NB4 (cell line): Measurements from ENCODE around the gene LRTM2.
A peak's percentile ranks its signal among the peaks of the same experiment; 100 is the strongest.

Experiments used
- DNase-seq: peaks from one replicate; pipeline ENCODE4 v3.0.0; 2010; ENCODE audit warnings: low read depth
- H3K4me3 ChIP-seq: one replicate; pipeline ENCODE4 v1.5.1; 2011; ENCODE audit warnings: mild to moderate bottlenecking, low read depth, low read length, moderate library complexity
- MAX ChIP-seq: IDR thresholded peaks from 2 replicates; pipeline ENCODE4 v1.6.1; 2011; ENCODE audit warnings: low read depth, low read length
- MYC ChIP-seq: IDR thresholded peaks from 2 replicates; pipeline ENCODE4 v1.6.1; 2011; ENCODE audit warnings: low read depth, low read length
- POLR2A ChIP-seq: IDR thresholded peaks from 2 replicates; pipeline ENCODE4 v1.6.1; 2011; ENCODE audit warnings: mild to moderate bottlenecking; ENCODE audit not compliant: insufficient read length; ENCODE audit errors: extremely low read depth
- TF ChIP-seq, protein P1 (sequence below): IDR thresholded peaks from one replicate; pipeline ENCODE4 v1.5.1; 2012; ENCODE audit warnings: low read depth, low read length

The LRTM2 gene

GRCh38 chr12:1841586-1842182, 21.3 kb downstream of the LRTM2 start:
- no peak for TF ChIP-seq MYC
- TF ChIP-seq MAX, result no peak; the same call in 1 of the 2 replicates
- TF ChIP-seq, protein P1, sequence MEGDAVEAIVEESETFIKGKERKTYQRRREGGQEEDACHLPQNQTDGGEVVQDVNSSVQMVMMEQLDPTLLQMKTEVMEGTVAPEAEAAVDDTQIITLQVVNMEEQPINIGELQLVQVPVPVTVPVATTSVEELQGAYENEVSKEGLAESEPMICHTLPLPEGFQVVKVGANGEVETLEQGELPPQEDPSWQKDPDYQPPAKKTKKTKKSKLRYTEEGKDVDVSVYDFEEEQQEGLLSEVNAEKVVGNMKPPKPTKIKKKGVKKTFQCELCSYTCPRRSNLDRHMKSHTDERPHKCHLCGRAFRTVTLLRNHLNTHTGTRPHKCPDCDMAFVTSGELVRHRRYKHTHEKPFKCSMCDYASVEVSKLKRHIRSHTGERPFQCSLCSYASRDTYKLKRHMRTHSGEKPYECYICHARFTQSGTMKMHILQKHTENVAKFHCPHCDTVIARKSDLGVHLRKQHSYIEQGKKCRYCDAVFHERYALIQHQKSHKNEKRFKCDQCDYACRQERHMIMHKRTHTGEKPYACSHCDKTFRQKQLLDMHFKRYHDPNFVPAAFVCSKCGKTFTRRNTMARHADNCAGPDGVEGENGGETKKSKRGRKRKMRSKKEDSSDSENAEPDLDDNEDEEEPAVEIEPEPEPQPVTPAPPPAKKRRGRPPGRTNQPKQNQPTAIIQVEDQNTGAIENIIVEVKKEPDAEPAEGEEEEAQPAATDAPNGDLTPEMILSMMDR, result no peak
- no peak for TF ChIP-seq POLR2A
- peak; percentile 59 for DNase-seq
- peak overlapping the region; percentile 35 for H3K4me3 ChIP-seq

- TF ChIP-seq, protein P1, result no peak
- TF ChIP-seq MYC (peak; percentile 87), MAX (peak; percentile 86), POLR2A (no peak)
- peak overlapping the region; percentile 43 for H3K4me3 ChIP-seq
- DNase-seq, result peak; percentile 98
Measured at GRCh38 chr12:1842183-1842904, 22.0 kb downstream of the LRTM2 start.

DNA sequence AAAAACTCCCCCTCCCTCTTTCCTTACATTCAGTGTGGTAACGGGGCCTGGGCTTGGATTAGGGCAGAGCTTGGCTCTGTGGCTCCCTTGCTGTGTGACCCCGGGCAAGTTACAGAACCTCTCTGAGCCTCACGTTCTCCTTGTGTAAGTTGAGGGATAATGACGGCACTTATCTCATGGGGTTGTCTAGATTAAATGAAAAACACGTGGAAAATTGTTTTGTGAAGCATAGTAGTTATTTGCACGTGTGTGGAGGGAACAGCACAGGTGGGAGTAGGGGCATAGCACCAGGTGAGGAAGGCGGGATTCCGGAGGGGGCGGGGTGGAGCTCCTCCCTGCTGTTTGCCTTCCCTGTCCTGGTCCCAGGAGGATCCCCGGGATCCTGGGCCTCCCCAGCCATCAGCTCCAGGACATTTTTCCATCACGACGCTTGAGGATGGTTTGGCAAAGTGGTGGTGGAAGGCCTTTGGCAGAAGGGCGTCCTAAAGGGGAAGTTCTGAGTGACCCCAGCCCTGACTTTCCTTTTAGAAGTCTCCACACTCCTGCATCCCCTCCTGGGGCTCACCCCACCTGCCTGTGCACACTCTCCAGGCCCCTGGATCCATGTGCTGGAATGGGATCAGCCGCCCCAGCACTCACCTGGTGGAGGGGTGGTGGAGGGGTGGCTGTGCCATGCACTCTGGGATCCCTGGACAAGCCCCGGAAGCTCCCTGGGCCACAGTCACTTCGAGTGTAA, 22.7 kb downstream of the LRTM2 start:
- DNase-seq, result peak; percentile 45

DNA sequence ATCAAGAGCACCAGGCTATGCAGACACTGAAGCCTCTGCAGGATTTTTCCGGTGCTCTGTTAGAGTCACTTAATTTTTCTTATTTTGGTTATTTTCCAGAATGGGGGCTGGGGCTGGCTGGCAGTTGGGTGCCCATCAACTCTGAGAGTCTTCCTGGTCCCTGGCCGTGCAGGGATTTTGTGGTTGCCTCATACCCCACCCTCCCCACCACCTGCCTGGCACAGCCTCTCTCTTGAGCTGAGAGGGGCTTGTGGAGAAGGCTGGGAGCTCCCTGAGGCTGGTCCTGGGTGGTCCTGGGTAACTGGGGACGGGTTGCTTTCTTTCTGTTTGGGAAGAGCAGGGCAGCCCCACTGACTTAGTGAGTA, 23.3 kb downstream of the LRTM2 start:
- TF ChIP-seq, protein P1, result no peak
- TF ChIP-seq MYC (no peak), MAX (no peak), POLR2A (no peak)
- no peak overlapping the region for H3K4me3 ChIP-seq
- DNase-seq, result no peak

More for the DNA sequence above, 22.7 kb downstream of the LRTM2 start:
- TF ChIP-seq, protein P1, result no peak
- TF ChIP-seq MAX (0 out of 2 replicates have a peak, but pooled peaks have one; percentile 21), POLR2A (no peak), MYC (no peak)
- peak overlapping the region; percentile 43 for H3K4me3 ChIP-seq

- DNase-seq, result no peak
- H3K4me3 ChIP-seq, result no peak overlapping the region
- TF ChIP-seq POLR2A, result no peak
- TF ChIP-seq, protein P1, result no peak
- no peak for TF ChIP-seq MYC
- no peak for TF ChIP-seq MAX
Measured at GRCh38 chr12:1844223-1844622, 23.9 kb downstream of the LRTM2 start.
